GM06990 (cell line): ENCODE measurements around the gene EDARADD.
"Not testable (repeated sequence)": the region's sequence is repeated elsewhere in the genome, so short reads cannot be mapped to it uniquely, and the experiment has no call there.

Source experiments
- DNase-seq: peaks from one replicate; pipeline ENCODE4 v3.0.0-alpha.2; 2011; ENCODE audit not compliant: insufficient read length; ENCODE audit errors: extremely low read depth
- H3K27me3 ChIP-seq: replicated peaks from 2 replicates; pipeline ENCODE4 v1.6.0; 2011; ENCODE audit warnings: low read length; ENCODE audit not compliant: control insufficient read depth, insufficient read depth
- H3K36me3 ChIP-seq: 2 replicates; pipeline ENCODE4 v1.5.1; 2011; ENCODE audit warnings: low read length; ENCODE audit not compliant: control insufficient read depth, insufficient read depth
- H3K4me3 ChIP-seq: replicated peaks from 2 replicates; pipeline ENCODE4 v1.5.1; 2011; ENCODE audit warnings: low read depth, mild to moderate bottlenecking, control low read depth, low read length
- TF ChIP-seq, protein P1 (sequence below): IDR thresholded peaks from 2 replicates; pipeline ENCODE4 v1.5.1; 2011; ENCODE audit warnings: low read length, control low read depth, mild to moderate bottlenecking, inconsistent platforms; ENCODE audit not compliant: insufficient read depth, poor library complexity, severe bottlenecking

The EDARADD gene

DNA sequence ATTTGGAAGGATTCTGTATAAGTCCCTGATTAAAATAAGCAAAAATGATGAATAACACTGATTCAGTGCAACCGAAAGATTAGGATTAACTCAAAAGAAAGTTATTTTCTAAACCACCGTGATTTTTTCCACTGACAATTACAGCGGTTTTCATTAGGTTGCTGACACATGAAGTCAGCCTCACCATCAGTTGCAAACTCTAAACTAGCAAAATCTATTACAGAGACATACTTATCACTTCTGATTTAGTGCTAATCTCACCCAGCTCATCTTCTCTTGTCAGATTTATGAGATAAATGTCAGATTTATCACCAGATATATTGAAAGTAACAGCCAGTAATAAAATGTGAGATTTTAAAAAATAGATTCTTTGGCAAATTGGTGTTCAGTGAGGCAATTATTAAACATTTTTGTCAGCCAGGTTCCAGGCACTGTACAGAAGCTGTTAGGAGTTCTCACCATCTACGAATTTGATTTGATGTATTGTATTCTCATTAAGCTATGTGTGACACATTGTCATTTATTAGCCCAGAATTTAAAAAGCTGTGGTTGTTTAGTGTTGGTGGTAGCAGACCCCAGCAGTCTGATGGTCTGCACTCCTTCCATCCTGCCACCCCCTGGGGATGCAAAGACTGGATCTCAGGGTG lies 92.4 kb downstream of the EDARADD start:
- Histone ChIP-seq H3K36me3 (no peaks in the 10 kb centered on the region), H3K4me3 (no peak overlapping the region), H3K27me3 (no peaks in the 10 kb centered on the region)
- TF ChIP-seq, protein P1, sequence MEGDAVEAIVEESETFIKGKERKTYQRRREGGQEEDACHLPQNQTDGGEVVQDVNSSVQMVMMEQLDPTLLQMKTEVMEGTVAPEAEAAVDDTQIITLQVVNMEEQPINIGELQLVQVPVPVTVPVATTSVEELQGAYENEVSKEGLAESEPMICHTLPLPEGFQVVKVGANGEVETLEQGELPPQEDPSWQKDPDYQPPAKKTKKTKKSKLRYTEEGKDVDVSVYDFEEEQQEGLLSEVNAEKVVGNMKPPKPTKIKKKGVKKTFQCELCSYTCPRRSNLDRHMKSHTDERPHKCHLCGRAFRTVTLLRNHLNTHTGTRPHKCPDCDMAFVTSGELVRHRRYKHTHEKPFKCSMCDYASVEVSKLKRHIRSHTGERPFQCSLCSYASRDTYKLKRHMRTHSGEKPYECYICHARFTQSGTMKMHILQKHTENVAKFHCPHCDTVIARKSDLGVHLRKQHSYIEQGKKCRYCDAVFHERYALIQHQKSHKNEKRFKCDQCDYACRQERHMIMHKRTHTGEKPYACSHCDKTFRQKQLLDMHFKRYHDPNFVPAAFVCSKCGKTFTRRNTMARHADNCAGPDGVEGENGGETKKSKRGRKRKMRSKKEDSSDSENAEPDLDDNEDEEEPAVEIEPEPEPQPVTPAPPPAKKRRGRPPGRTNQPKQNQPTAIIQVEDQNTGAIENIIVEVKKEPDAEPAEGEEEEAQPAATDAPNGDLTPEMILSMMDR: no peak
- DNase-seq: no peak

DNA sequence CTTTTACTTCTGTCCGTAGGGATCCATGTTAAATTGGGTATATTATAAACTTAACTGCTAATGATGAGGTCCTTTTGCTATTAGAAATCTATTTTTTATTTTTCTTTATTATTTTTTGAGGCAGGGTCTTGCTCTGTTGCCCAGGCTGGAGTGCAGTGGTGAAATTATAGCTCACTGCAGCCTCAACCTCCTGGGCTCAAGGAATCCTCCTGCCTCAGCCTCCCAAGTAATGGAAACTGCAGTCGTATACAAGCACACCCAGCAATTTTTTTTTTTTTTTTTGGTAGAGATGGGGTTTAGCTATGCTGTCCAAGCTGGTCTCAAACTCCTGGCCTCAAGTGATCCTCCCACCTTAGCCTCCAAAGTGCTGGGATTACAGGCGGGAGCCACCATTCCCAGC lies 95.1 kb downstream of the EDARADD start:
- not testable (repeated sequence) for H3K4me3 ChIP-seq, H3K27me3 ChIP-seq, DNase-seq, H3K36me3 ChIP-seq

DNA sequence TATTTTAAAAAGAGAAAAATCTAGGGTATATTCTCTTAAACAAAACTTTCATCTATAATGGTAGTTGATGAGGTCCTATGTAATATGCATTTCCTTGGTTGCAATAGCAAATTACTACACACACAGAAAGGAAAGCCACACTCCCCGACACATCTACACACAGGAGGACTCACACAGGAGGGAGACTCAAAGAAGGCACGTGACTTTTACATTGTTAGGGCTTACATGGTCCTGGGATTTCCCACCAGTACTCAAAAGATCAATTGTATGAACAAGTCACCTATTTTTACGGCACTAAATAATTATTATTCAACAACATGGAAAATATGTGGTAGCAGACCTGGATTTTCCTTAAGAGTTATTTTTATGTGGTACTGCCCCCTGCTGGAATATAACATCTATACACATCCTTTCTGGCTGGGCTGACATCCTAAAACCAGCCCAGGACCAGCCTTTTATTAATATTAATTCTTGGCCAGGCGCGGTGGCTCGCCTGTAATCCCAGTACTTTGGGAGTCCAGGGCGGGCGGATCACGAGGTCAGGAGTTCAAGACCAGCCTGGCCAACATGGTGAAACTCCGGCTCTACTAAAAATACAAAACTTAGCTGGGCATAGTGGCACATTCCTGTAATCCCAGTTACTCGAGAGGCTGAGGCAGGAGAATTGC lies 95.8 kb downstream of the EDARADD start:
- Histone ChIP-seq H3K4me3 (no peak overlapping the region), H3K36me3 (no peaks in the 10 kb centered on the region), H3K27me3 (no peaks in the 10 kb centered on the region)
- TF ChIP-seq, protein P1: peak; percentile 43
- DNase-seq: no peak

DNA sequence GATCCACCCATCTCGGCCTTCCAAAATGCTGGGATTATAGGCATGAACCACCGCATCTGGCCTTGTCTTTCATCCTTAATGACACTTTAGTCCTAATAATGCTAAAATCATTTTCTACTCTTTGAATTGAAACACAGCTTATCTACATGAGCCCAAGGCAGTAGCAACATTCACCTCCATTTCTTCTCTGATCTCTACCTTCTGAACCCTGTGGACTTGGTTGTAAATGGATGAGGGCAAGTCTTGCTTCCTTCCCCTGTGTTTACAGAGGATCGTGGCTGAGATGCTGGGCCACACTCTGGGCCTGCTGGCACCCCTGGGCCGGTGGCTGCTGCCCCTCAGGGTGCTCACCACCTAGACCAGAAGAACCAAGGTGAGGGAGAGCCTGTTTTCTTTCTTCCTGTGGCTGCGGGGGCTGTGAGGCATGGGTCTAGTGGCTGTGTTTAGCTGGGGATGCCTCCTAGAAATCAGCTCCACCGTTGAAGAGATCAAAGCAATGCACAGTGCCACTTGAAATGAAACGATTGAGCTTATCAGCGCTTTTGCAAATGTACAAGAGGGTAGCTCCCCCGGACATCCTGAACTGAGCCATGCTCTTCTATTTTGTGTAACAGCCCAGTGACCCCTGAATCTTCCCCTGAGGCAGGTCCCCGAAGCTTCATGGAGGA lies 97.5 kb downstream of the EDARADD start:
- H3K27me3 ChIP-seq: no peaks in the 10 kb centered on the region; the same call in 1 of the 2 replicates
- H3K4me3 ChIP-seq: no peak overlapping the region
- no peak for DNase-seq
- H3K36me3 ChIP-seq: no peaks in the 10 kb centered on the region
- TF ChIP-seq, protein P1: no peak

DNA sequence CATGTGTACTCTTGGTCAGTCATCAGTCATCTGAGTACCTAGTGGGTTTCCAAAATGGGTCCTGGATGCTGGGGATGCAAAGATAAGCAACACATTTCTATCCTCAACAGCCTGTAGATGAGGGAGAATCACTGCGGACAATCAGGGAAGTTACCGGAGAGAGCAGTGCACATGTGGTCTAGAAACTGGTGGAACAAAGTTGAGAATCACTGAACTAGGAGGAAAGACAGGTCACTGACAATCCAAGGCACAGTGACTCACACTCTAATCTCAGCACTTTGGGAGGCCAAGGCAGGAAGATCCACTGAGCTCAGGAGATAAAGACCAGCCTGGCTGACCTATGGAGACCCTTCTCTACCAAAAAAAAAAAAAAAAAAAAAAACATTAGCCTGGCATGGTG lies 98.3 kb downstream of the EDARADD start:
- TF ChIP-seq, protein P1: no peak
- Histone ChIP-seq H3K27me3 (no peaks in the 10 kb centered on the region; the same call in 1 of the 2 replicates), H3K4me3 (no peak overlapping the region), H3K36me3 (no peaks in the 10 kb centered on the region)
- no peak for DNase-seq

DNA sequence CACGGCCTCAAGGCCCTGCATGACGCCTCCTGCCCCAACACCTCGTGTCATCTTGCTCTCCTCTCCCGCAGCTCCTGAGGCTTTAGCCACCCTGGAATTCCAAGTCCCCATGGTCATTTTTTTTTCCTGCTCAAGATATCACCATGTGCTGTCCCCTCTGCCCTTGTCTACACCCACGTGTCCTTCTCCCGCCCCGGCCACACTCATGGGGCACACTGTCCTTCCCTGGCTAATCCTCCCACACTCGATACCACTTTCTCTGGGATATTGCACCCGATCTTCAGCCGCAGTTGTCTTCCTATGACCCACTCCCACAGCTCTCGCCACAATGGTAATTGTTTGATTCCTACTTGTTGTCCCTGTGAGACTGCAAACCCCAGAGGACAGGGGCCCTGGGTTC lies 100.0 kb downstream of the EDARADD start:
- H3K4me3 ChIP-seq: no peak overlapping the region
- TF ChIP-seq, protein P1: no peak
- H3K27me3 ChIP-seq: no peaks in the 10 kb centered on the region; the same call in 1 of the 2 replicates
- DNase-seq: no peak
- no peaks in the 10 kb centered on the region for H3K36me3 ChIP-seq
